ENCODE measurements around the gene FIP1L1. TPM values are rescaled to one million over a fixed set of nuclear protein-coding genes. Genes with fewer than 3 reads are reported as not detected.

The FIP1L1 gene
- total RNA-seq, 1 donor from 2014 or later: 27.1 TPM

- peak; percentile 85 for ATAC-seq
These were observed 99.0 kb downstream of the FIP1L1 start for GRCh38 chr4:53476232-53477037.

GRCh38 chr4:53477038-53477565 lies 99.7 kb downstream of the FIP1L1 start:
- ATAC-seq: peak; percentile 46

- ATAC-seq: no peak
These were observed 100.2 kb downstream of the FIP1L1 start for GRCh38 chr4:53477636-53478035.

- peak; percentile 79 for ATAC-seq
These were observed 101.4 kb downstream of the FIP1L1 start for GRCh38 chr4:53478671-53479456.

- ATAC-seq: no peak
These were observed 102.5 kb downstream of the FIP1L1 start for GRCh38 chr4:53479736-53480525.

GRCh38 chr4:53480909-53481308 lies 103.5 kb downstream of the FIP1L1 start:
- no peak for ATAC-seq

- ATAC-seq: no peak
These were observed 104.1 kb downstream of the FIP1L1 start for GRCh38 chr4:53481586-53481985.

- ATAC-seq: no peak
These were observed 105.8 kb downstream of the FIP1L1 start for GRCh38 chr4:53483250-53483649.

GRCh38 chr4:53484911-53485657 lies 107.6 kb downstream of the FIP1L1 start:
- ATAC-seq: peak; percentile 13

GRCh38 chr4:53485658-53486040 lies 108.2 kb downstream of the FIP1L1 start:
- no peak for ATAC-seq

GRCh38 chr4:53487766-53488165 lies 110.3 kb downstream of the FIP1L1 start:
- no peak for ATAC-seq

- ATAC-seq: peak; percentile 62
These were observed 111.9 kb downstream of the FIP1L1 start for GRCh38 chr4:53489279-53489889.

- ATAC-seq: no peak
These were observed 112.9 kb downstream of the FIP1L1 start for GRCh38 chr4:53490161-53490956.

GRCh38 chr4:53490965-53491622 lies 113.7 kb downstream of the FIP1L1 start:
- peak; percentile 63 for ATAC-seq

GRCh38 chr4:53494851-53495250 lies 117.4 kb downstream of the FIP1L1 start:
- no peak for ATAC-seq

GRCh38 chr4:53497487-53498244 lies 120.2 kb downstream of the FIP1L1 start:
- ATAC-seq: no peak

GRCh38 chr4:53498706-53499105 lies 121.3 kb downstream of the FIP1L1 start:
- no peak for ATAC-seq

- ATAC-seq: no peak
These were observed 122.3 kb downstream of the FIP1L1 start for GRCh38 chr4:53499791-53500190.

- ATAC-seq: no peak
These were observed 123.1 kb downstream of the FIP1L1 start for GRCh38 chr4:53500546-53500945.

Measured in esophagus mucosa (tissue), 1 donor.